HCT116 (cell line): Measurements from ENCODE around the gene PAX7. TPM values are rescaled to one million over a fixed set of nuclear protein-coding genes. Genes with fewer than 3 reads are reported as not detected.

Experiments used
- ATAC-seq: fragments of 200-7000 bp; cut with Tn5 transposase; 2 replicates; pipeline ENCODE4 v1.9.1; 2020; ENCODE audit warnings: mild to moderate bottlenecking, moderate library complexity
- BruUV-seq: library from RNA; stranded (reverse); fragments of 400-500 nt; replicated peaks from 2 replicates; lab custom pipeline; 2021; lab: Mats Ljungman, UMichigan
- CTCF ChIA-PET: fragments of 300-600 bp; sonication (Branson Sonifier 250); formaldehyde crosslinking; loops from one replicate; lab custom pipeline; 2021; ENCODE audit warnings: antibody characterized with exemption; lab: Charles Lee
- POLR2A ChIA-PET: fragments of 300-600, 350-600 bp; sonication (Branson Sonifier 250); formaldehyde crosslinking; loops from one replicate; lab custom pipeline; 2021; ENCODE audit warnings: antibody characterized with exemption; lab: Charles Lee
- RAD21 ChIA-PET, 2 experiments: fragments of 300-600 bp; sonication (Branson Sonifier 250); formaldehyde crosslinking; loops; one replicate each; lab custom pipeline; 2023; ENCODE audit warnings: low total read pairs in 2 of 2; ENCODE audit not compliant: uncharacterized antibody in 2 of 2, unreplicated experiment in 2 of 2, low non-redundant PET in 1 of 2; lab: Charles Lee
- DNase-seq: peaks from one replicate; pipeline ENCODE4 v3.0.0-alpha.2; 2010; ENCODE audit warnings: low read depth, low spot score
- H2AFZ ChIP-seq: fragments of 200-600 bp; shearing (Covaris generic), sonication (generic); 2 replicates; pipeline ENCODE4 v1.6.1; 2017; ENCODE audit warnings: low read depth, mixed run types, mixed read lengths, antibody characterized with exemption, low read length; ENCODE audit not compliant: poor library complexity, severe bottlenecking
- H3K27ac ChIP-seq: 2 replicates; pipeline ENCODE4 v1.5.1; 2012; ENCODE audit warnings: low read depth, low read length
- H3K27me3 ChIP-seq: fragments of 200-600 bp; sonication (generic); 2 replicates; pipeline ENCODE4 v1.6.1; 2016; ENCODE audit warnings: mixed run types, low read length, mixed read lengths; ENCODE audit not compliant: insufficient read depth
- H3K36me3 ChIP-seq, 2 experiments: fragments of 200-500 bp in 1 of 2; fragments of 200-600 bp in 1 of 2; sonication (Bioruptor generic) in 1 of 2; sonication (generic) in 1 of 2; 2 replicates each; pipeline versions ENCODE4 v1.5.1 to v1.6.1; 2014 to 2016; ENCODE audit warnings: low read length in 2 of 2, inconsistent platforms in 1 of 2, mixed read lengths in 1 of 2, mixed run types in 1 of 2; ENCODE audit not compliant: insufficient read depth in 2 of 2, control insufficient read depth in 1 of 2
- H3K4me1 ChIP-seq, 2 experiments: fragments of 200-600 bp in 1 of 2; sonication (generic) in 1 of 2; 2 replicates each; pipeline versions ENCODE4 v1.5.1 to v1.6.1; 2012 to 2017; ENCODE audit warnings: low read length in 2 of 2, inconsistent platforms in 1 of 2, mild to moderate bottlenecking in 1 of 2, mixed read lengths in 1 of 2, mixed run types in 1 of 2, moderate library complexity in 1 of 2; ENCODE audit not compliant: insufficient read depth in 2 of 2, control insufficient read depth in 1 of 2
- H3K4me2 ChIP-seq: fragments of 200-600 bp; sonication (generic); 2 replicates; pipeline ENCODE4 v1.6.1; 2017; ENCODE audit warnings: mixed run types, low read length, mixed read lengths
- H3K4me3 ChIP-seq, 2 experiments: fragments of 200-600 bp in 1 of 2; sonication (generic) in 1 of 2; replicated peaks in 1 of 2; 2 replicates each; pipeline ENCODE4 v1.5.1; 2011 to 2016; ENCODE audit warnings: low read length in 2 of 2, control low read depth in 1 of 2, low read depth in 1 of 2, mild to moderate bottlenecking in 1 of 2, mixed read lengths in 1 of 2, mixed run types in 1 of 2
- H3K79me2 ChIP-seq: fragments of 200-600 bp; sonication (generic); 2 replicates; pipeline ENCODE4 v1.6.1; 2017; ENCODE audit warnings: mild to moderate bottlenecking, mixed run types, low read length, moderate library complexity, mixed read lengths; ENCODE audit not compliant: insufficient read depth
- H3K9ac ChIP-seq: fragments of 200-600 bp; sonication (generic); 2 replicates; pipeline ENCODE4 v1.6.1; 2016; ENCODE audit warnings: low read length, mixed read lengths
- H3K9me2 ChIP-seq: fragments of 200-600 bp; sonication (generic), shearing (Covaris generic); 2 replicates; pipeline ENCODE4 v1.6.1; 2017; ENCODE audit warnings: mixed run types, mild to moderate bottlenecking, moderate library complexity; ENCODE audit not compliant: insufficient read depth
- H3K9me3 ChIP-seq, 2 experiments: fragments of 200-500 bp in 1 of 2; fragments of 200-600 bp in 1 of 2; sonication (Bioruptor generic) in 1 of 2; sonication (generic) in 1 of 2; 2 replicates each; pipeline ENCODE4 v1.6.1; 2014 to 2017; ENCODE audit warnings: low read length in 2 of 2, mixed read lengths in 2 of 2, inconsistent platforms in 1 of 2, low read depth in 1 of 2, mild to moderate bottlenecking in 1 of 2, mixed run types in 1 of 2, moderate library complexity in 1 of 2; ENCODE audit not compliant: control insufficient read depth in 1 of 2, insufficient read depth in 1 of 2
- H4K20me1 ChIP-seq: fragments of 200-600 bp; sonication (generic), shearing (Covaris generic); 2 replicates; pipeline ENCODE4 v1.6.1; 2017; ENCODE audit warnings: mixed run types, mild to moderate bottlenecking, moderate library complexity; ENCODE audit not compliant: insufficient read depth
- CEBPB ChIP-seq: IDR thresholded peaks from 2 replicates; pipeline ENCODE4 v1.6.1; 2012; ENCODE audit warnings: low read depth
- EZH2 ChIP-seq: fragments of 200-600 bp; sonication (generic); IDR thresholded peaks from 2 replicates; pipeline ENCODE4 v1.6.1; 2017; ENCODE audit warnings: antibody characterized with exemption, mixed run types
- EZH2phosphoT487 ChIP-seq: fragments of 200-600 bp; IDR thresholded peaks from 2 replicates; pipeline ENCODE4 v1.6.1; 2018; ENCODE audit warnings: antibody characterized with exemption, borderline replicate concordance
- FOSL1 ChIP-seq: IDR thresholded peaks from 2 replicates; pipeline ENCODE4 v1.6.1; 2012; ENCODE audit warnings: low read depth
- JUND ChIP-seq: IDR thresholded peaks from 2 replicates; pipeline ENCODE4 v1.6.1; 2012
- POLR2A ChIP-seq: IDR thresholded peaks from 2 replicates; pipeline ENCODE4 v1.7.0; 2011; ENCODE audit warnings: borderline replicate concordance; ENCODE audit not compliant: insufficient read depth, insufficient read length; ENCODE audit errors: extremely low read depth
- SRF ChIP-seq: IDR thresholded peaks from 2 replicates; pipeline ENCODE4 v1.6.1; 2012; ENCODE audit warnings: low read depth
- TCF7L2 ChIP-seq: IDR thresholded peaks from 2 replicates; pipeline ENCODE4 v1.7.0; 2011; ENCODE audit warnings: borderline replicate concordance, inconsistent platforms; ENCODE audit not compliant: insufficient read depth, insufficient read length; ENCODE audit errors: extremely low read depth
- ZNF274 ChIP-seq: fragments of 200-500 bp; sonication (Bioruptor generic); IDR thresholded peaks from 2 replicates; pipeline ENCODE4 v1.6.1; 2014; ENCODE audit warnings: mild to moderate bottlenecking, low read depth, low read length, inconsistent platforms
- intact Hi-C: fragments of 100-400 bp; cut with micrococcal nuclease; formaldehyde crosslinking; loops from 2 replicates; pipeline ENCODE4 v1.10.0; 2022
- total RNA-seq: library from RNA; stranded (reverse); gene quantifications from one replicate; pipeline ENCODE4 v1.2.1, GENCODE V29; 2021; ENCODE audit not compliant: unreplicated experiment
- TF ChIP-seq, protein P1 (sequence below), 3 experiments: fragments of 200-600 bp in 1 of 3; sonication (generic) in 1 of 3; IDR thresholded peaks in 2 of 3; conservative IDR thresholded peaks in 1 of 3; 2 replicates each; pipeline ENCODE4 v1.5.1; 2012 to 2017; ENCODE audit warnings: low read depth in 2 of 3, low read length in 2 of 3, antibody characterized with exemption in 1 of 3, borderline replicate concordance in 1 of 3, control low read depth in 1 of 3, mild to moderate bottlenecking in 1 of 3, mixed read lengths in 1 of 3, mixed run types in 1 of 3, moderate library complexity in 1 of 3; ENCODE audit not compliant: insufficient read depth in 1 of 3
- TF ChIP-seq, protein P2 (sequence below): IDR thresholded peaks from 2 replicates; pipeline ENCODE4 v1.6.1; 2012; ENCODE audit warnings: low read depth
- TF ChIP-seq, protein P3 (sequence below): IDR thresholded peaks from 2 replicates; pipeline ENCODE4 v1.6.1; 2012

PAX7 gene
- total RNA-seq, 1 experiment from 2014 or later: not detected

DNA sequence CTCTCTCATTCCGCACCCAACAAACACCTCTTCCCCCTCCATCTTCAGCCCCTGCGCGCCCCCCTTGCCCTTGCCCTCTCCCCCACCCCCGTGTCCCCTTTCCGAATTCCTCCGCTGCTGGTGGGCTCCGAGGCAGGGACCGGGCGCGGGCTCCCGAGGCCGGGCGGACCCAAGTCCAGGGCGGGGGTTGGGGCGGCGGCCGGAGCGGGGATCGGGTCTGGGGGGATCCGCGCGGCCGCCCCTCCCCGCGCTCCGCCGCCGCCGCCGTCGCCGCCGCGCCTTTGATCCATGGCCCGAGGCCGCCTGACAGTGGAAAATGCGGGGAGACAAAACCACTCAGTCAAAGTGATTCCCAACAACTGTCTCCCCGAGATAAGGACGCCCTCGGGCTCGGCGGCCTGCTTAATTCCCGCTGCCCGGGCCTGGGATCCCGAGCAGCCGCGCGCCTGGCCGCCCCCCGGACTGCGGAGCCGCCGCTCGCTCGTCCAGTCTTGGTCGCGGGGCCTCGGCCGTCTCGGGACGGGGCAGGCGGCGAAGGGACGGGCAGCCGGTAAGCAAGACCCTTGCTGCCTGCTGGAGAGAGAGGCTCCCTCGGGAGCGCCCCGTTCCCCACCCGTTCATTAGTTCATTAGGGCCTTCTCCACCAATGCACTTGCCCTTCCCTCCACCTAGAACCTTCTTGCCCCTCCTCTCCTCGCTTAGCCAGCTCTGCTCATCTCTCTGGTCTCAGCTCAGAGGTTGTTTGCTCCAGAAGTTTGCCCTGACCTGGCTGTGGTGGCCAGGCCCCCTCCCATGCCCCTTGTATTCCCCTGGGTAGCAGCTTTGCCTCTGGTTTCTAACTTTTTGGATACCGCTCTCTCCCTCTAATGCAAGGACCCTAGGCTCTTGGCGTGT, 86.4 kb downstream of the PAX7 start:
- Histone ChIP-seq H3K9ac (no peak overlapping the region), H3K4me3 (no peak overlapping the region), H3K36me3 (no peaks in the 10 kb centered on the region), H3K9me3 (no peaks in the 10 kb centered on the region), H2AFZ (no peak overlapping the region), H3K4me1 (no peaks in the 10 kb centered on the region), H3K79me2 (no peaks in the 10 kb centered on the region), H3K27me3 (peaks cover 13% of the 10 kb centered on the region; the same call in 1 of the 2 replicates), H4K20me1 (no peaks in the 10 kb centered on the region), H3K27ac (no peak overlapping the region), H3K9me2 (no peaks in the 10 kb centered on the region), H3K4me2 (no peak overlapping the region)
- DNase-seq: no peak
- no peak for ATAC-seq
- intact Hi-C loops: no loop called here
- BruUV-seq: no TSS peak
- POLR2A ChIA-PET: no interaction called here
- RAD21 ChIA-PET: no interaction called here
- TF ChIP-seq, protein P1, sequence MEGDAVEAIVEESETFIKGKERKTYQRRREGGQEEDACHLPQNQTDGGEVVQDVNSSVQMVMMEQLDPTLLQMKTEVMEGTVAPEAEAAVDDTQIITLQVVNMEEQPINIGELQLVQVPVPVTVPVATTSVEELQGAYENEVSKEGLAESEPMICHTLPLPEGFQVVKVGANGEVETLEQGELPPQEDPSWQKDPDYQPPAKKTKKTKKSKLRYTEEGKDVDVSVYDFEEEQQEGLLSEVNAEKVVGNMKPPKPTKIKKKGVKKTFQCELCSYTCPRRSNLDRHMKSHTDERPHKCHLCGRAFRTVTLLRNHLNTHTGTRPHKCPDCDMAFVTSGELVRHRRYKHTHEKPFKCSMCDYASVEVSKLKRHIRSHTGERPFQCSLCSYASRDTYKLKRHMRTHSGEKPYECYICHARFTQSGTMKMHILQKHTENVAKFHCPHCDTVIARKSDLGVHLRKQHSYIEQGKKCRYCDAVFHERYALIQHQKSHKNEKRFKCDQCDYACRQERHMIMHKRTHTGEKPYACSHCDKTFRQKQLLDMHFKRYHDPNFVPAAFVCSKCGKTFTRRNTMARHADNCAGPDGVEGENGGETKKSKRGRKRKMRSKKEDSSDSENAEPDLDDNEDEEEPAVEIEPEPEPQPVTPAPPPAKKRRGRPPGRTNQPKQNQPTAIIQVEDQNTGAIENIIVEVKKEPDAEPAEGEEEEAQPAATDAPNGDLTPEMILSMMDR (IDR thresholded peaks at IDR 0.05 in 2 of 3, conservative IDR thresholded peaks at IDR 0.05 in 1 of 3; ENCODE audit: borderline replicate concordance in 1 of 3, insufficient read depth in 1 of 3, low read depth in 2 of 3, low read length in 2 of 3): no peak
- TF ChIP-seq EZH2phosphoT487: no peak
- TF ChIP-seq TCF7L2: no peak
- TF ChIP-seq, protein P2, sequence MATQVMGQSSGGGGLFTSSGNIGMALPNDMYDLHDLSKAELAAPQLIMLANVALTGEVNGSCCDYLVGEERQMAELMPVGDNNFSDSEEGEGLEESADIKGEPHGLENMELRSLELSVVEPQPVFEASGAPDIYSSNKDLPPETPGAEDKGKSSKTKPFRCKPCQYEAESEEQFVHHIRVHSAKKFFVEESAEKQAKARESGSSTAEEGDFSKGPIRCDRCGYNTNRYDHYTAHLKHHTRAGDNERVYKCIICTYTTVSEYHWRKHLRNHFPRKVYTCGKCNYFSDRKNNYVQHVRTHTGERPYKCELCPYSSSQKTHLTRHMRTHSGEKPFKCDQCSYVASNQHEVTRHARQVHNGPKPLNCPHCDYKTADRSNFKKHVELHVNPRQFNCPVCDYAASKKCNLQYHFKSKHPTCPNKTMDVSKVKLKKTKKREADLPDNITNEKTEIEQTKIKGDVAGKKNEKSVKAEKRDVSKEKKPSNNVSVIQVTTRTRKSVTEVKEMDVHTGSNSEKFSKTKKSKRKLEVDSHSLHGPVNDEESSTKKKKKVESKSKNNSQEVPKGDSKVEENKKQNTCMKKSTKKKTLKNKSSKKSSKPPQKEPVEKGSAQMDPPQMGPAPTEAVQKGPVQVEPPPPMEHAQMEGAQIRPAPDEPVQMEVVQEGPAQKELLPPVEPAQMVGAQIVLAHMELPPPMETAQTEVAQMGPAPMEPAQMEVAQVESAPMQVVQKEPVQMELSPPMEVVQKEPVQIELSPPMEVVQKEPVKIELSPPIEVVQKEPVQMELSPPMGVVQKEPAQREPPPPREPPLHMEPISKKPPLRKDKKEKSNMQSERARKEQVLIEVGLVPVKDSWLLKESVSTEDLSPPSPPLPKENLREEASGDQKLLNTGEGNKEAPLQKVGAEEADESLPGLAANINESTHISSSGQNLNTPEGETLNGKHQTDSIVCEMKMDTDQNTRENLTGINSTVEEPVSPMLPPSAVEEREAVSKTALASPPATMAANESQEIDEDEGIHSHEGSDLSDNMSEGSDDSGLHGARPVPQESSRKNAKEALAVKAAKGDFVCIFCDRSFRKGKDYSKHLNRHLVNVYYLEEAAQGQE: no peak
- no peak for TF ChIP-seq POLR2A
- no peak for TF ChIP-seq ZNF274
- TF ChIP-seq SRF: no peak
- no peak for TF ChIP-seq CEBPB
- TF ChIP-seq FOSL1: no peak
- no peak for TF ChIP-seq EZH2
- TF ChIP-seq JUND: no peak
- TF ChIP-seq, protein P3, sequence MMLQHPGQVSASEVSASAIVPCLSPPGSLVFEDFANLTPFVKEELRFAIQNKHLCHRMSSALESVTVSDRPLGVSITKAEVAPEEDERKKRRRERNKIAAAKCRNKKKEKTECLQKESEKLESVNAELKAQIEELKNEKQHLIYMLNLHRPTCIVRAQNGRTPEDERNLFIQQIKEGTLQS: no peak
- CTCF ChIA-PET: no interaction called here
